Ishikawa (cell line): ENCODE data around the gene NRXN3.

Experiments
- CEBPB ChIP-seq: IDR thresholded peaks from 2 replicates; pipeline ENCODE4 v1.6.1; 2012
- CREB1 ChIP-seq: IDR thresholded peaks from 2 replicates; pipeline ENCODE4 v1.6.1; 2012; ENCODE audit warnings: low read depth
- EGR1 ChIP-seq: IDR thresholded peaks from 2 replicates; pipeline ENCODE4 v1.6.1; 2012
- EP300 ChIP-seq: IDR thresholded peaks from 2 replicates; pipeline ENCODE4 v1.6.1; 2012; ENCODE audit warnings: borderline replicate concordance
- FOXM1 ChIP-seq: IDR thresholded peaks from 2 replicates; pipeline ENCODE4 v1.6.1; 2012; ENCODE audit warnings: low read depth, borderline replicate concordance
- NFIC ChIP-seq: IDR thresholded peaks from 2 replicates; pipeline ENCODE4 v1.6.1; 2012
- RAD21 ChIP-seq: IDR thresholded peaks from 2 replicates; pipeline ENCODE4 v1.6.1; 2012; ENCODE audit warnings: low read depth
- REST ChIP-seq: IDR thresholded peaks from 2 replicates; pipeline ENCODE4 v1.6.1; 2012; ENCODE audit warnings: low read depth, mild to moderate bottlenecking
- TAF1 ChIP-seq: IDR thresholded peaks from 2 replicates; pipeline ENCODE4 v1.6.1; 2012; ENCODE audit warnings: low read depth, mild to moderate bottlenecking
- TCF12 ChIP-seq: IDR thresholded peaks from 2 replicates; pipeline ENCODE4 v1.6.1; 2012; ENCODE audit warnings: low read depth
- TEAD4 ChIP-seq: IDR thresholded peaks from 2 replicates; pipeline ENCODE4 v1.6.1; 2012
- YY1 ChIP-seq: IDR thresholded peaks from 2 replicates; pipeline ENCODE4 v1.6.1; 2012; ENCODE audit warnings: low read depth
- ZBTB7A ChIP-seq: IDR thresholded peaks from 2 replicates; pipeline ENCODE4 v1.6.1; 2012; ENCODE audit warnings: low read depth
- TF ChIP-seq, protein P1 (sequence below): IDR thresholded peaks from 2 replicates; pipeline ENCODE4 v1.6.1; 2012
- TF ChIP-seq, protein P2 (sequence below): IDR thresholded peaks from 2 replicates; pipeline ENCODE4 v1.6.1; 2012

The NRXN3 gene

DNA sequence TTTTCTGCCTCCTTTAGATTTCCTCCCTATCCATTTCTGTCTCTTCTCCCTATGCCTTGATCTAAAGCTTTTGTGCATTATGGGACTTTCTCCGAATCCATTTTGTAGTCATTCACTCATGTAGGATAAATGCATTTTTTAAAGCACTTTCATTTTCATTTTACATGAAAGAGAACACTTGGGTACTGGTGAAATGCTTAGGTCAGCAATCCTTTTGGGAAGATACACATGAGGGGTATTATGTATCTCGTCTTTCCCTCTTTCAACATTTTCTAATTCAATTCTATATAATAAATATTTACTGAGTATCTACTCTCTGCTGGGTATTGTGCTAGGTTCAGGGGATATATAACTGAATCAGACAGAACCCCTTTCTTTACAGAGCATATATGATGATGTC, 577.6 kb downstream of the NRXN3 start:
- TF ChIP-seq EP300 = no peak
- TF ChIP-seq YY1 = no peak
- TF ChIP-seq, protein P1, sequence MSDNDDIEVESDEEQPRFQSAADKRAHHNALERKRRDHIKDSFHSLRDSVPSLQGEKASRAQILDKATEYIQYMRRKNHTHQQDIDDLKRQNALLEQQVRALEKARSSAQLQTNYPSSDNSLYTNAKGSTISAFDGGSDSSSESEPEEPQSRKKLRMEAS = no peak
- TF ChIP-seq, protein P2, sequence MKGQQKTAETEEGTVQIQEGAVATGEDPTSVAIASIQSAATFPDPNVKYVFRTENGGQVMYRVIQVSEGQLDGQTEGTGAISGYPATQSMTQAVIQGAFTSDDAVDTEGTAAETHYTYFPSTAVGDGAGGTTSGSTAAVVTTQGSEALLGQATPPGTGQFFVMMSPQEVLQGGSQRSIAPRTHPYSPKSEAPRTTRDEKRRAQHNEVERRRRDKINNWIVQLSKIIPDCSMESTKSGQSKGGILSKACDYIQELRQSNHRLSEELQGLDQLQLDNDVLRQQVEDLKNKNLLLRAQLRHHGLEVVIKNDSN = no peak
- TF ChIP-seq RAD21 = no peak
- no peak for TF ChIP-seq TEAD4
- no peak for TF ChIP-seq CEBPB
- TF ChIP-seq REST = no peak
- no peak for TF ChIP-seq EGR1
- TF ChIP-seq CREB1 = no peak
- no peak for TF ChIP-seq FOXM1
- TF ChIP-seq TAF1 = no peak
- TF ChIP-seq ZBTB7A = no peak
- no peak for TF ChIP-seq NFIC

DNA sequence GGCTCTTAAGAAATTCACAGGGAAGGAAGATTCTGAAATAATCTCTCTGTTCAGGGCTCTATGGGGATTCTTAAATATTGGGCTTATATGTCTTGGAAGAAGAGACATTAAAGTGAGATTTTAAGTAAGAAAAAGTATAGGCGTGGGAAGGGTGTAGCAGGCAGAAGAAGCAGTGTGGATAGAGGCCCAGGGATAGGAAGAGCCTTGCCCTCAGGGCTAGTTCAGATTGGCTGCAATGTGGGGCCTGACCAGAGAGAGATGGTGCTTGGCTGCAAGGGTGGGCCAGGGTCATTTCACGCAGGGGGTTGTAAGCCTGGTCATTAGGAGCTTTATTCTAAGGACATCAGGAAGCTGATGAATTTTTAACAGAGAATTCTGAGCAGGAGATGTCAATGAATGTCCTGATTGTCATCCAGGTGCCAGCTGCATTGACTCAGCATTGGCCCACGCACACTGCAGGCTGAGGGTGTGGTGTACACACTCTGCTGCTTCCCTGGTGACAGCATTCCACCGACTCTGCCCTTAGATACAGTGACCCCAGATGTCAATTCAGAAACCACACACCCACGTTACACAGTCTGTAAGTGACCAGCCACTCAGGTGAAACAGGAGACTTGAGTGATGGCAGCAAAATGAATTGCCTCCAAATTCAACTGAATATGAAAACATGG, 582.5 kb downstream of the NRXN3 start:
- TF ChIP-seq FOXM1 (no peak), CEBPB (no peak), CREB1 (no peak), NFIC (no peak), TEAD4 (no peak), YY1 (no peak), TCF12 (no peak), TAF1 (no peak), RAD21 (no peak), REST (no peak), EP300 (no peak), EGR1 (no peak), ZBTB7A (no peak)
- TF ChIP-seq, protein P2 = no peak
- TF ChIP-seq, protein P1 = no peak

- TF ChIP-seq NFIC = no peak
- TF ChIP-seq, protein P2 = no peak
- no peak for TF ChIP-seq REST
- no peak for TF ChIP-seq CREB1
- TF ChIP-seq EP300 = no peak
- TF ChIP-seq, protein P1 = no peak
- TF ChIP-seq TEAD4 = no peak
- no peak for TF ChIP-seq TCF12
- no peak for TF ChIP-seq ZBTB7A
- TF ChIP-seq RAD21 = no peak
- TF ChIP-seq EGR1 = no peak
- no peak for TF ChIP-seq FOXM1
- no peak for TF ChIP-seq CEBPB
- no peak for TF ChIP-seq YY1
- no peak for TF ChIP-seq TAF1
These were observed 583.9 kb downstream of the NRXN3 start for GRCh38 chr14:78754059-78754458.

GRCh38 chr14:78758333-78758732, 588.2 kb downstream of the NRXN3 start:
- TF ChIP-seq RAD21 = peak; percentile 28; the same call in 1 of the 2 replicates
- TF ChIP-seq, protein P2 = no peak
